ENCODE measurements around the gene BRF1.

BRF1 gene, protein sequence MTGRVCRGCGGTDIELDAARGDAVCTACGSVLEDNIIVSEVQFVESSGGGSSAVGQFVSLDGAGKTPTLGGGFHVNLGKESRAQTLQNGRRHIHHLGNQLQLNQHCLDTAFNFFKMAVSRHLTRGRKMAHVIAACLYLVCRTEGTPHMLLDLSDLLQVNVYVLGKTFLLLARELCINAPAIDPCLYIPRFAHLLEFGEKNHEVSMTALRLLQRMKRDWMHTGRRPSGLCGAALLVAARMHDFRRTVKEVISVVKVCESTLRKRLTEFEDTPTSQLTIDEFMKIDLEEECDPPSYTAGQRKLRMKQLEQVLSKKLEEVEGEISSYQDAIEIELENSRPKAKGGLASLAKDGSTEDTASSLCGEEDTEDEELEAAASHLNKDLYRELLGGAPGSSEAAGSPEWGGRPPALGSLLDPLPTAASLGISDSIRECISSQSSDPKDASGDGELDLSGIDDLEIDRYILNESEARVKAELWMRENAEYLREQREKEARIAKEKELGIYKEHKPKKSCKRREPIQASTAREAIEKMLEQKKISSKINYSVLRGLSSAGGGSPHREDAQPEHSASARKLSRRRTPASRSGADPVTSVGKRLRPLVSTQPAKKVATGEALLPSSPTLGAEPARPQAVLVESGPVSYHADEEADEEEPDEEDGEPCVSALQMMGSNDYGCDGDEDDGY

DNA sequence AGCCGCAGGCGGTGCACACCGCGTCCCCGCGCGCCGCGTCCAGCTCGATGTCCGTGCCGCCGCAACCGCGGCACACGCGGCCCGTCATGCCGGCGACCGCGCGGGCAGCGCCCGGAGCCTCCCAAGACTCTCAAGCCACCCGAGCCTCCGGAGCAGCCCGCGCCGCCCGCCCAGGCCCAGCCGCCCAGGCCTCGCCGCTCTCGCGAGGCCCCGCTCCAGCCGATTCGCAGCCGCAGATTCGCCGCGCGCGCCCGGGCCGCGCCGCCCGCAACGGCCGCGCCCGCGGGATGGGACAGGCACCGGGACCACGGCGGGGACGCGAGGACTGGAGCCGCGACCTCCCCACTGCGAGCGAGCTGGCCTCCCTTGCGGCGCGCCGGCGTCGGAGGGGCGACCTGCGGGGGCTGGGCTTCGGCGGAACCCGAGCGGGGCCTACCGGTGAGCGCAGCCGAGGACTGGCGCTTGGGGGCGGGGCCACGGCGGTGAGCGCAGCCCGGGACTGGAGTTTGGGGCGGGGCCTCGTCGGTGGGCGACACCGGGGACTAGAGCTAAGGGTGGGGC is at the start of gene BRF1:
TSS of gene BRF1 (minus strand) at position 460 of the 561 bp plus-strand sequence. CDS start at position 88, 372 bp downstream.
- H3K4me3 ChIP-seq (ENCODE audit: low read depth, low read length) = peak within 1 kb of the TSS; percentile 77
- no peaks in the 10 kb centered on the region for H3K9me3 ChIP-seq (ENCODE audit: control insufficient read depth, insufficient read depth, low read length)
- peak within 1 kb of the TSS; percentile 83 for H3K9ac ChIP-seq (ENCODE audit: low read depth, low read length)
- H3K27me3 ChIP-seq (ENCODE audit: control insufficient read depth, insufficient read depth, low read length) = peaks cover 9% of the 10 kb centered on the region
- no peaks in the 10 kb centered on the region for H3K4me1 ChIP-seq (ENCODE audit: control insufficient read depth, insufficient read depth, low read length)
- H3K36me3 ChIP-seq (ENCODE audit: control insufficient read depth, insufficient read depth, low read length) = peaks cover 2% of the 10 kb centered on the region

DNA sequence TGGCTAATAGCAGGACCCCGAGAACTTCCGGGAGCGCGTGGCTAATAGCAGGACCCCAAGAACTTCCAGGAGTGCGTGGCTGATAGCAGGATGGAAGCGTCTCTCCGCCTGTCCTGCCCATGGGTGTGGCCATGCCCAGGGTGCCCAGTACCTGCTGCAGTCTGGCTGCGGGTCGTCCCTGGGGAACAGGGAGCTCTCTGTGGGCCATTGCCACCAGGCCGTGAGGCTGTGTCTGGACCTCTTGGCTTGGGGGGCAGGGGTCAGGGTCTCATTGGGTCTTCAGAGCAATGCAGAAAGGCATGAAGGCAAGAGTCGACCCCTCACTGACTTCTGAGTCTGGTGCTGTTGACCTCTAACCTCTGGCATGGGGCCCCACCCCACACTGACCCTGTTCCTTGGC is 49.2 kb upstream of the BRF1 start:
- Histone ChIP-seq H3K9ac (ENCODE audit: low read depth, low read length) (no peak overlapping the region), H3K4me1 (ENCODE audit: control insufficient read depth, insufficient read depth, low read length) (peaks cover 2% of the 10 kb centered on the region)

GRCh38 chr14:105348945-105349699 is 48.3 kb upstream of the BRF1 start:
- no peak overlapping the region for H3K4me3 ChIP-seq (ENCODE audit: low read depth, low read length)
- peaks cover 2% of the 10 kb centered on the region for H3K4me1 ChIP-seq (ENCODE audit: control insufficient read depth, insufficient read depth, low read length)
- no peaks in the 10 kb centered on the region for H3K36me3 ChIP-seq (ENCODE audit: control insufficient read depth, insufficient read depth, low read length)
- H3K9me3 ChIP-seq (ENCODE audit: control insufficient read depth, insufficient read depth, low read length) = no peaks in the 10 kb centered on the region
- H3K27me3 ChIP-seq (ENCODE audit: control insufficient read depth, insufficient read depth, low read length) = no peaks in the 10 kb centered on the region
- no peak overlapping the region for H3K9ac ChIP-seq (ENCODE audit: low read depth, low read length)

More for the DNA sequence above, 49.2 kb upstream of the BRF1 start:
- H3K9me3 ChIP-seq (ENCODE audit: control insufficient read depth, insufficient read depth, low read length) = no peaks in the 10 kb centered on the region
- no peak overlapping the region for H3K4me3 ChIP-seq (ENCODE audit: low read depth, low read length)
- no peaks in the 10 kb centered on the region for H3K27me3 ChIP-seq (ENCODE audit: control insufficient read depth, insufficient read depth, low read length)
- peaks cover 3% of the 10 kb centered on the region for H3K36me3 ChIP-seq (ENCODE audit: control insufficient read depth, insufficient read depth, low read length)

GRCh38 chr14:105348169-105348944 is 47.6 kb upstream of the BRF1 start:
- Histone ChIP-seq H3K4me3 (ENCODE audit: low read depth, low read length) (no peak overlapping the region), H3K27me3 (ENCODE audit: control insufficient read depth, insufficient read depth, low read length) (no peaks in the 10 kb centered on the region), H3K9ac (ENCODE audit: low read depth, low read length) (no peak overlapping the region), H3K4me1 (ENCODE audit: control insufficient read depth, insufficient read depth, low read length) (peaks cover 2% of the 10 kb centered on the region), H3K36me3 (ENCODE audit: control insufficient read depth, insufficient read depth, low read length) (no peaks in the 10 kb centered on the region), H3K9me3 (ENCODE audit: control insufficient read depth, insufficient read depth, low read length) (no peaks in the 10 kb centered on the region)

DNA sequence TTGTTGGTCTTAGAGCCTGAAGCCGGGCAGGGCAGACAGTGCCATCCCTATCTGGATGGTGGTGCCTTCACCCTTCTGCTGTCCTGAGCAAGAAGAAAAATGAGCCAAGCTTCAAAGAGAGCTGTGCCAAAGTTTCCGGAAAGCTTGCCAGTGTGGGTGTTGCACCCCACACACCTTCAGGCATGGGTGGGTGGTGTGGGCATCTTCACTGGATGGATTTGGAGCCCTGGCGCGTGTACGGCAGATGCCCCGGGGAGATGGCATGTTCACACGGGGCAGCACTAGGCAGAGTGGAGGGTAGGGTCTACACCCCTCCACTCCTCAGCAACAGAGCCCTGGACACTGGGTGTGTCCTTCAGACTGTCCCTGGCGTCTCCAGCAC is 46.8 kb upstream of the BRF1 start:
- no peaks in the 10 kb centered on the region for H3K9me3 ChIP-seq (ENCODE audit: control insufficient read depth, insufficient read depth, low read length)
- H3K4me3 ChIP-seq (ENCODE audit: low read depth, low read length) = no peak overlapping the region
- no peaks in the 10 kb centered on the region for H3K27me3 ChIP-seq (ENCODE audit: control insufficient read depth, insufficient read depth, low read length)
- H3K9ac ChIP-seq (ENCODE audit: low read depth, low read length) = no peak overlapping the region
- peaks cover 2% of the 10 kb centered on the region for H3K4me1 ChIP-seq (ENCODE audit: control insufficient read depth, insufficient read depth, low read length)
- H3K36me3 ChIP-seq (ENCODE audit: control insufficient read depth, insufficient read depth, low read length) = no peaks in the 10 kb centered on the region

- no peak overlapping the region for H3K4me3 ChIP-seq (ENCODE audit: low read depth, low read length)
- no peaks in the 10 kb centered on the region for H3K36me3 ChIP-seq (ENCODE audit: control insufficient read depth, insufficient read depth, low read length)
- peaks cover 2% of the 10 kb centered on the region for H3K4me1 ChIP-seq (ENCODE audit: control insufficient read depth, insufficient read depth, low read length)
These were observed 46.2 kb upstream of the BRF1 start for GRCh38 chr14:105346876-105347586.

GRCh38 chr14:105346200-105346533 is 45.4 kb upstream of the BRF1 start:
- peaks cover 2% of the 10 kb centered on the region for H3K4me1 ChIP-seq (ENCODE audit: control insufficient read depth, insufficient read depth, low read length)
- no peak overlapping the region for H3K4me3 ChIP-seq (ENCODE audit: low read depth, low read length)
- H3K9ac ChIP-seq (ENCODE audit: low read depth, low read length) = no peak overlapping the region
- no peaks in the 10 kb centered on the region for H3K9me3 ChIP-seq (ENCODE audit: control insufficient read depth, insufficient read depth, low read length)
- H3K36me3 ChIP-seq (ENCODE audit: control insufficient read depth, insufficient read depth, low read length) = no peaks in the 10 kb centered on the region
- H3K27me3 ChIP-seq (ENCODE audit: control insufficient read depth, insufficient read depth, low read length) = no peaks in the 10 kb centered on the region

More at GRCh38 chr14:105346876-105347586, 46.2 kb upstream of the BRF1 start:
- Histone ChIP-seq H3K9ac (ENCODE audit: low read depth, low read length) (no peak overlapping the region), H3K27me3 (ENCODE audit: control insufficient read depth, insufficient read depth, low read length) (no peaks in the 10 kb centered on the region), H3K9me3 (ENCODE audit: control insufficient read depth, insufficient read depth, low read length) (no peaks in the 10 kb centered on the region)

DNA sequence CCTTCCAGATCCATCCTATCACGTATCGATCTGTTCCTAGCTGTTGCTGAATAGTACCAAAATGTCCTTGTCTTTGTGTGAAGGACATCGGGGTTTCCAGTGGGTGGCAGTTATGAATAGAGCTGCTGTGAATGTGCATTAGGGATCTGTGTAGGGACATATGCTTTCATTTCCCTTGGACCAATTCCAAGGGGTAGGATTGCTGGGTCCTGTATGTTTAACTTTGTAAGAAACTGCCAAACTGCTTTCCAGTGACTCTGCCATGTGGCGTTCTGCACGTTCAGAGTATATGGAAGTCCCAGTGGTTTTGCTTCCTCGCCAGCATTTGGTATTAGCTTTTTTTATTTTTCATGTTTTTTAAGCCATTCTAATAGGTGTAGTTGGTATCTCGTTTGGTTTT is 42.4 kb upstream of the BRF1 start:
- H3K9ac ChIP-seq (ENCODE audit: low read depth, low read length) = no peak overlapping the region
- H3K36me3 ChIP-seq (ENCODE audit: control insufficient read depth, insufficient read depth, low read length) = no peaks in the 10 kb centered on the region
- no peaks in the 10 kb centered on the region for H3K9me3 ChIP-seq (ENCODE audit: control insufficient read depth, insufficient read depth, low read length)
- no peaks in the 10 kb centered on the region for H3K27me3 ChIP-seq (ENCODE audit: control insufficient read depth, insufficient read depth, low read length)
- H3K4me3 ChIP-seq (ENCODE audit: low read depth, low read length) = no peak overlapping the region
- H3K4me1 ChIP-seq (ENCODE audit: control insufficient read depth, insufficient read depth, low read length) = peaks cover 2% of the 10 kb centered on the region

GRCh38 chr14:105340821-105341733 is 40.3 kb upstream of the BRF1 start:
- Histone ChIP-seq H3K9me3 (ENCODE audit: control insufficient read depth, insufficient read depth, low read length) (no peaks in the 10 kb centered on the region), H3K4me1 (ENCODE audit: control insufficient read depth, insufficient read depth, low read length) (peaks cover under 1% of the 10 kb centered on the region), H3K36me3 (ENCODE audit: control insufficient read depth, insufficient read depth, low read length) (peaks cover 5% of the 10 kb centered on the region), H3K27me3 (ENCODE audit: control insufficient read depth, insufficient read depth, low read length) (no peaks in the 10 kb centered on the region), H3K9ac (ENCODE audit: low read depth, low read length) (no peak overlapping the region), H3K4me3 (ENCODE audit: low read depth, low read length) (no peak overlapping the region)
